ENCODE results near the gene HJV. TPM values are rescaled to one million over a fixed set of nuclear protein-coding genes. Genes with fewer than 3 reads are reported as not detected.

Gene HJV
- total RNA-seq, 1 experiment from 2014 or later: not detected

GRCh38 chr1:146021050-146021445, 487 bp downstream of the HJV start:
- H3K4me1 Mint-ChIP-seq: peaks cover 15 to 24% of the 10 kb centered on the region in 2 experiments
- H3K4me1 ChIP-seq (ENCODE audit: insufficient read depth, low read length): peaks cover 9% of the 10 kb centered on the region; the same call in 1 of the 2 replicates
- no CpG with 5 or more reads among the region's 1 CpG for WGBS (ENCODE audit: extremely low coverage, insufficient read length, low lambda C conversion rate)
- H2BK120ac ChIP-seq (ENCODE audit: low read depth, low read length, poor library complexity, severe bottlenecking): no peak overlapping the region
- H4K20me1 ChIP-seq (ENCODE audit: control insufficient read depth, insufficient read depth, insufficient read length): no peaks in the 10 kb centered on the region
- H3K9ac ChIP-seq (ENCODE audit: extremely low read depth, insufficient read length, low read length): no peak overlapping the region
- no peak overlapping the region for H3K23ac ChIP-seq (ENCODE audit: insufficient read length, low read depth, low read length)
- H3K27ac Mint-ChIP-seq: no peak overlapping the region
- no peak overlapping the region for H3K4ac ChIP-seq (ENCODE audit: low read depth, low read length)
- H3K36me3 Mint-ChIP-seq (ENCODE audit: insufficient read depth in 1 of 3, low read depth in 3 of 3): no peaks in the 10 kb centered on the region
- H2AK5ac ChIP-seq (ENCODE audit: insufficient read length, low read length): no peak overlapping the region
- no peak overlapping the region for H3K14ac ChIP-seq (ENCODE audit: insufficient read depth, low read length)
- H3T11ph ChIP-seq (ENCODE audit: low read length): no peak overlapping the region
- TF ChIP-seq CTCF (conservative IDR thresholded peaks at IDR 0.05): no peak
- no peak overlapping the region for H3K56ac ChIP-seq (ENCODE audit: insufficient read length, low read depth, low read length)
- H3K4me3 Mint-ChIP-seq: no peak overlapping the region
- no peak overlapping the region for H2BK12ac ChIP-seq (ENCODE audit: insufficient read length, low read depth, low read length)
- no peak overlapping the region for H4K5ac ChIP-seq (ENCODE audit: insufficient read length, low read depth, low read length)
- H3K27me3 Mint-ChIP-seq (ENCODE audit: low read depth): peaks cover 51% of the 10 kb centered on the region
- H3K79me2 ChIP-seq (ENCODE audit: insufficient read depth, low read length): no peaks in the 10 kb centered on the region
- no peak overlapping the region for H2BK15ac ChIP-seq (ENCODE audit: low read depth, low read length)
- H4K91ac ChIP-seq (ENCODE audit: insufficient read length, low read depth, low read length): no peak overlapping the region
- H4K8ac ChIP-seq (replicated peaks; ENCODE audit: insufficient read length, low read depth, low read length): no peak overlapping the region
- DNase-seq: no peak
- no peak overlapping the region for H2AFZ ChIP-seq (ENCODE audit: low read length)
- H3K23me2 ChIP-seq (ENCODE audit: insufficient read length, low read depth, low read length, poor library complexity, severe bottlenecking): peaks cover 6% of the 10 kb centered on the region
- H3K4me2 ChIP-seq (ENCODE audit: insufficient read depth, insufficient read length, low read length): no peak overlapping the region
- no peak overlapping the region for H2BK20ac ChIP-seq (ENCODE audit: low read depth, low read length, poor library complexity, severe bottlenecking)
- H2BK5ac ChIP-seq (ENCODE audit: insufficient read length, low read length): no peak overlapping the region
- H3K9me3 Mint-ChIP-seq: no peaks in the 10 kb centered on the region
- H3K27ac ChIP-seq (ENCODE audit: insufficient read length, low read depth, low read length): no peak overlapping the region
- no peaks in the 10 kb centered on the region for H3K9me3 ChIP-seq (ENCODE audit: control insufficient read depth, low read depth, low read length)
- H3K79me1 ChIP-seq (ENCODE audit: insufficient read depth, low read depth, low read length, poor library complexity, severe bottlenecking): no peaks in the 10 kb centered on the region
- no peak overlapping the region for H3K18ac ChIP-seq (ENCODE audit: insufficient read length, low read depth, low read length)
- peaks cover 10% of the 10 kb centered on the region; the same call in 1 of the 2 replicates for H3K27me3 ChIP-seq (ENCODE audit: insufficient read depth, low read length)

Measured in H9 (cell line).